OCI-M2 (cell line): Measurements from ENCODE around the gene TSPEAR.

Experiments
- DNase-seq: peaks from one replicate; lab custom pipeline; 2025; ENCODE audit not compliant: unreplicated experiment; lab: John Stamatoyannopoulos, UW

TSPEAR gene

DNA sequence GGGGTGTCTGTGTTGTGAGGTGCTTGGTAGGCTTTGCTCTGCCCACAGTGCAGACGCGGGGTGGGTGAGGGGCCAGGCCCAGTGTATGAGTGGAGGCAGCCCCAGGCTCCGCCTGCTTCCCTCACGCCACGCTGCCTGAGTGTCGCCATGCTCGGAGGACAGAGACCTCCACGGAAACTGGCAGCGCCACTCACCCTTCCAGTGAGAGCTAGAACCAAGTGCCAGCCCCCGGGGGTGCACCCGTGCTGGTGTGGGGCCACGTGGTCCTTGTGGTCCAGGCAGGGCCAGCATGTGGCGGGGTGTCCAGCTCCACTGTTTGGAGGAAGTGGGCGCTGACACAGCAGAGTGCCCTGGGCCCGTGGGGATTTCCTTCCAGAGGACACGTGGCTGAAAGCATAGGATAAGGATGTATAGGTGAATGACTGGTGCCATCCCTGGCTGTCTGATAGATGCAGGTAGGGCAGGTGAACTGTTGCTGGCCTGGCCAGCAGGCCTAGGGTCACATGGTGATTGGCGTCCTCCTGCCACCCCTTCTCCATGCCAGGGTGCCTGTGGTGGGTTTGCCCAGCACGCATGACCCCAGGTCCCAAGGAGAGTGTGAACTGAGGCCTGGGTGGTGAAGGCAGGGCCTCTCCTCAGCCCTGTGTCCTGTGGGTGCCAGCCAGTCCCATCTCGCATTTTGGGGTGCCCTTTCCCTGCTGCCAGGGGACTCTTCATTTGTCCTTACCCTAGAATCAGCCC is 252.2 kb downstream of the TSPEAR start:
- no peak for DNase-seq

DNA sequence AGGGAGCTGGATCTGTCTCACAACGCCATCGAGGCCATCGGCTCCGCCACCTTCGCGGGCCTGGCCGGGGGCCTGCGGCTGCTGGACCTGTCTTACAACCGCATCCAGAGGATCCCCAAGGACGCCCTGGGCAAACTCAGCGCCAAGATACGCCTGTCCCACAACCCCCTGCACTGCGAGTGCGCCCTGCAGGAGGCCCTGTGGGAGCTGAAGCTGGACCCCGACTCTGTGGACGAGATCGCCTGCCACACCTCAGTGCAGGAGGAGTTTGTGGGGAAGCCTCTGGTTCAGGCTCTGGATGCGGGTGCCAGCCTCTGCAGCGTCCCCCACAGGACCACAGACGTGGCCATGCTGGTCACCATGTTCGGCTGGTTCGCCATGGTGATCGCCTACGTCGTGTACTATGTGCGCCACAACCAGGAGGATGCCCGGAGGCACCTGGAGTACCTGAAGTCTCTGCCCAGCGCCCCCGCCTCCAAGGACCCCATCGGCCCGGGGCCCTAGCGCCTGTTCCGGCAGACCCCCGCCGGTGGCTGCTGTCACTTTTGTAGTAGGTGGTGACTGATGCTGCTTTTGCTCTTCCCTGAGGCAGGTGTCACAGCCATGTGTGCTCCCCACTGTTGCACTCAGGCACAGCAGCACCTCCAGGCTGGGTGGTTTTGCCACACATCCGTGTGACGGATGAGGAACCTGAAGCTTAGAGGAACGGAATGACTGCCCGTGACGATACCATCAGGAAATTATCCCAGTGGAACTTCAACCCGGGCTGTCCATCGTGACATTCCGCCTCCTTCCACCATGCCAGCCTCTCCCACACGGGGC is 254.2 kb downstream of the TSPEAR start:
- DNase-seq = no peak

DNA sequence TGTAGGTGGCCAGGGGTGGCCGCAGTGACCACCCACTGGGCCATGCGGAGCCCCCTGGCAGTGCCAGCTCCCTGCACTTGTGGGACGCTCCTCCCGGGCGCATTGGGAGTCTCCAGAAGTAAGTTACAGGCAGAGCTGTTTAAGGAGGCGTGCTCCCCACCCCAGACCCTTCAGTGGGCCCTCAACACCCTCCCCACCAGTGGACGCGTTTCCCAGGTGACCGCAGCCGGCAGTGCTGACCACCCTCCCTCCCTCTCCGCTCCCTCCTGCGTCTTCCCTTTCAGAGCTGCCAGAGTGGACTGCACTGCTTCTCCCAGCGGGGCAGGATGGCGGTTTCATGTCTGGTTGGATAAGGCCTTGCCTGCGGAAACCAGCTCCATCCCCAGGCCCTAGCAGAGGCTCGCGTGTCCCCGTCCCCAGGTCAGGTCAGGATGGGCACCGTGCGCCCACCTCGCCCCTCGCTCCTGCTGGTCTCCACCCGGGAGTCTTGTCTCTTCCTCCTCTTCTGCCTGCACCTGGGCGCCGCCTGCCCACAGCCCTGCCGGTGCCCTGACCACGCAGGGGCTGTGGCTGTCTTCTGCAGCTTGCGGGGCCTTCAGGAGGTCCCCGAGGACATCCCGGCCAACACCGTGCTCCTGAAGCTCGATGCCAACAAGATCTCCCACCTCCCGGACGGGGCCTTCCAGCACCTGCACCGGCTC is 255.0 kb downstream of the TSPEAR start:
- no peak for DNase-seq

DNA sequence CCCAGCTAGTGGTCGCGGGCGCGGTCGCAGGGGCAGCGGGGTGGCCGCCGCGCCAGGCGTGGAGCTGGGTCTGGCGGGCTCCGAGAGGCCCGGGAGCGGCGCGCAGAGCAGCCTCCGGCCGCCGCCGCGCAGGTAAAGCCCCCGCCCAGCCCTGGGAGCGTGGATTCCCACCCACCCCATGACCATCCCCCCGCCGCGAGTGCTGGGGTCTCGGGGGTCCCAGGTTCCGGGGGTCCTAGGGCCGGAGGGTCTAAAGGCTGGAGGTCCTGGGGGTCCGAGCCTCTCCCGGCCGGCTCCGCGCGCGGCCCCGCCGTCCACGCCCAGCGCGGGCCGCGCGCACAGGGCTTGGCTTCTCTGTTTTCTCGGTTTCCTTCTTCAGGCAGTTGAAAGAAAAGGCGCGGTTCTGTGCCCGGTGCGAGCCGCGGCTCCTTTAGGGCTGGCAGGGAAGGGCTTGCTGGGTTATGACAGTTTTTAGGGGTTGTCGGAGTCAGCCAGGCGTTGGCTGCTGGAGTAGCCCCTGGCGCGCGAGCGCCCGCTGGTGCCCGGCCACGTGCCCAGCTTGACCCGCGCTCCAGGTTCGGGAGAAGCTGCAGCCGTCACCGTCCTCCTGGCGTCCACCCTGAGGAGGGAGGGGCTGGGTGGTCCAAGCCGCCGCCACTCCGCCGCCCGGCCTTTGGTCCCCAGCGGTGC is 255.7 kb downstream of the TSPEAR start:
- DNase-seq = peak; percentile 40

DNA sequence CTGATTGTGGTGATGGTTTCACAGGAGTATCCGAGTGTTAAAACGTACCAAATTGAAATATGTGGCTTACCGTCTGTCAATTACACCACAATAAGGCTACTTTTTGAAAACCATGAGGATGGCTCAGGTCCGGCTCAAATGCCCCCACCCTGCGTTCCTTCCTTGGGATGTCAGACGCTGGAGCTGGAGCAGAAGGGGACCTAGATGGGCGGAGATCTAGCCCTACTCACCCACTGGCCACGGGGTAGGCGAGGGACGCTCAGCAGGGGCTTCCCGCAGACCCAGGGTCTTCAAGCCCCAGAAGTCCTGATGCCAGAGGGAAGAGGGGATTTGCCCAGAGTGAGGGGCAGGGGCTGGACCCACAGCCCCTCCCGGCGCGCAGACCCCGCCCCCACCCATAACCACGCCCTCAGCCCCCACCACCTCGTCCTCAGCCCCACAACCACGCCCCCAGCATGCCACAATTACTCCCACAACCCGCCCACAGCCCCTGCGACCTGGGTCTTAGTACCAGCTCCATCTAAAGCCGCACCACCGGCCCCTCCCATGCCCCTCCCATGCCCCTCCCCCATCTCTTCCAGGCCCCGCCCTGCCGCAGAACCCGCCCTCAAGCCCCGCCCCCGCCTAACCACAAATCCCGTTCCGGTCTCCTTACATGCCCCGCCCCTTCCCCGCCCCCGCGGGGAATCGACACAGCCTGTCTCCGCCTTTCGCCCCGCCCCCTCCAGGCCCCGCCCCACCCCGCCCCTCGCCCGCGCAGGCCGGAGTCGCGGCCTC is 256.4 kb downstream of the TSPEAR start, which contains the start of gene LRRC3:
LRRC3 (plus strand) TSS at position 764 of the 777 bp plus-strand sequence. CDS start 1,135 bp downstream, outside the sequence.
- DNase-seq = peak; percentile 90

DNA sequence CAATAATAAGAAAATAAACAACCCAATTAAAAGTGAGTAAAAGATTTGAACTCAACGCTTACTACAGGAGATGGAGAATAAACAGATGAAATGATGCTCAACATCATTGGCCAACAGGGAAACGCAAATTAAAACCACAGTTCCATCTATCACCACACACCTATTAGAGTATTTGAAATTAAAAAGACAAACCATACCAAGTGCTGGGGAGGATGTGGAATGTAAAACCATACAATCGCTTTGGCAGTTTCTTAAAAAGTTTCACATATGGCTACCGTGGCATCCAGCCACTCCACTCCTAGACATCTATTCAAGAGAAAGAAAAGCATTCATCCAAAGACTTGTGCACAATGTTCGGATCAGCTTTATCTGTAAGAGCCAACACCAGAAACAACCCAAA is 257.3 kb downstream of the TSPEAR start:
- no peak for DNase-seq

DNA sequence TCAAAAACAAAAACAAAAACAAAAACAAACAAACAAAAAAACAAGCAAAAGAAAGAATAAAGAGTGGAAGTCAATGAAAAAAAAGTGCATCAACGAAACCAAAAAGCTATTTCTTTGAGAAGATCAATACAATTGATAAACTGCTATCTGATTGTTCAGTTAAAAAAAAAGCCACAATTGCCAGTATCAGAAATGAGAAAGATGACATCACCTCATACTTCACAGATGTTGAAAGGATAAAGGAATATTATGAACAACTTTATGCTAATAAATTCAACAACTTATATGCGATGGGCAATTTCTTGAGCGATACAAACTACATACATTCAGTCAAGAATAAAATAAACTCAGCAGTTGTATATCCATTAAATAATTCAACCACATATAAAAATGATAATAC is 258.3 kb downstream of the TSPEAR start:
- no peak for DNase-seq

DNA sequence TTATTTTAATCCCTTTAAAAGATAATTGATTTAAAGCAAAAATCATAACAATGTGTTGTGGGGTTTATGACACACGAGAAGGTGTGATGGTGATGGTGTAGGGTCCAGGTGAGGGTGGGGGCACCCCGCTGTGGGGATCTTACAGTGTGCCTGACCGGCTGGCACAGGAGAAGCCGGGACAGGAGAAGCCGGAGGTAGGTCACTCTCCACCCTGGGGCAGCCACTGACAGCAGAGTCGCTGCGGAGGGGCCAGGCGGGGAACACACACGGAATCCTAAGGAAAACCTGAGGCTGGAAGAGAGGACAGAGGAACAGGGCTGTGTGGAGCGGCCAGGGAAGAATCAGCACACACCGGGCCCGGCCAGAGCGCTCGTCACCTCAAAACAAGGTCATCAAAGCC is 260.4 kb downstream of the TSPEAR start:
- no peak for DNase-seq

DNA sequence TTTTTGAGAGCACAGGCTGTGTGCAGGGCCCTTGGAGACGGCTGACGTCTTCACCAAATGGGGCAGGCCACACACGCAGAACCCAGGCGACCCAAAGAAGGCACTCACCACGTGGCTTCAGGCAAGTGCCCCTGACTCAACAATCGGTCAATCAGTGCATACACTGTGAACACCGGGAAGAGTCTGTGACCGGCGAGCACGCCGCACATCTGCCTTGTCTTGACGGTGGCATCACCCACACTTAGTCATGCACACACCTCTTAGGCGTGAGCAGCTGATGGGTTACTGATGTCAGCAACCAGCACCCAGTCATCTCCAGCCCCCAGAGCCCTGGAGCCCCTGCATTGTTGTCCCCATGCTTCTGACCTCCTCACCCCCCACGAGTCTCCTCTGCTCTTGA is 261.0 kb downstream of the TSPEAR start:
- DNase-seq = no peak

DNA sequence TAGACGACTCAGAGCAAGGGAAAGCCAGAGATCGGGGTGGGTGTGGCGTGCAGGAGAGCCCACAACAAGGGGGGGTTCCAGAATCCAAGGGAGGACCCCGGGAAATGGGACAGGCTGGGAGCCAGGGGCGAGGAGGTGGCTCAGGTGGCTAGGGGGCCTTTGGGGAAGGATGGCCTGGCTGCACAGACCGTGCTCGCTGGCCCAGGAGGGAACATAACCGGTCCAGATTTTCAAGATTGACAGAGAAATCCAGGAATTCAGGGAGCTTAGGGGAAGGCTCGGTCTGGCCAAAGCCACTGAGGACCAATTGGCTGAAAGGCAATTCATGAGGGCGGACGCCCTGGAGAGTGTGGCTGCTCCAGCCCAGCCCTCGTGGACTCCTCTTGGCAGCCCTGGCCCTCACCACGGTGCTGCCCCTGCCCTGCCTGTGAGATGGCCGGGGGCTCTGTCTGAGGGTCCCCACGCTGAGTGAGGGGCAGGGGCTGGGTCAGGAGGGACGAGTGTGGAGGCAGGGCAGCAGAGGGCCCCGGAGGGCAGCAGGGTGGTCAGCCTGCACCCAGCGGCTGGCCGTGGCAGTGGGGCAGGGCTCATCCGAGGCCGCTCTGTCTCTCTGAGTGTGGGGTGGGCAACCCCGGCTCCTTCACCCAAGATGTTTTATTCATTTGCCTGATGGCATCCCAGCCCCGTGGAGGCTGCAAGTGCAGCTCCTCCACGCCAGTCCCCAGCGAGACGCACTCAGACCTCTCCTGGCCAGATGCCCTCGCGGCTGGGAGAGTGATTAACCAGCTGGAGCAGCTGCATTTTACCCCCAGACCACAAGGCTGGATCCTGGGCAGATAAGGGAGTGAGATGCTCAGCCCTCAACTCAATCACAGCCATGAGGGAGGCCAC is 261.7 kb downstream of the TSPEAR start:
- no peak for DNase-seq

DNA sequence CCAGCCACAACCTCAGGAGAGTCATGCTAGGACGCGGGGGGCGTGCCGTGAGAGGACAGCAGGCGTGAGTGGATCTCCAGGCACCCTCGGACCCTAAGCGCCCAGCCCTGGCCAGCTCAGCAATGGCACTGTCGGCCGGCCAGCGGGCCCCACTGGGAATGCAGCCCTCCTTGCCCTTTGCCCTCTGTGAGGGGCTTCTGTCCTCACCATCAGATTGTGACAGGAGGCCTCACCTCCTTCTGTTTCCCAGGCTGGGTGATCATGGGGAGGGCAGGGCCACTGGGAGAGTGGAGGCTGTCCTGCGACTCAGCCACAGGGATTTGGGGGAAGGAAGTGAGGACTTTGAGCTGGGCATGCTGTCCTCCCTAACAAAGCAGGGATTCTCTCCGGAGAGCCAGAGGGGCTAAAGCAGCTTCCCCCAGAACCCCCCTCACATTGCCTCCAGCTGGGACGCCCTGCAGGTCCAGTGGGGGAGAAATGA is 262.7 kb downstream of the TSPEAR start:
- DNase-seq = no peak
